HFFc6 (cell line): ENCODE measurements around the gene ZNF175. TPM values are rescaled to one million over a fixed set of nuclear protein-coding genes. Genes with fewer than 3 reads are reported as not detected.

Experiments
- DNase-seq: peaks from one replicate; pipeline ENCODE4 v3.0.0-alpha.2; 2018
- H3K27ac Mint-ChIP-seq: 2 replicates; pipeline ENCODE4 v1.8.0; 2020; ENCODE audit warnings: mild to moderate bottlenecking, mixed read lengths
- H3K27me3 Mint-ChIP-seq: 2 replicates; pipeline ENCODE4 v1.8.0; 2021; ENCODE audit warnings: mild to moderate bottlenecking, moderate library complexity, mixed read lengths; ENCODE audit not compliant: insufficient read depth
- H3K36me3 Mint-ChIP-seq: 2 replicates; pipeline ENCODE4 v1.8.0; 2021; ENCODE audit warnings: low read depth, mixed read lengths
- H3K4me1 Mint-ChIP-seq: 2 replicates; pipeline ENCODE4 v1.8.0; 2020; ENCODE audit warnings: low read depth, mixed read lengths
- H3K4me3 Mint-ChIP-seq: 2 replicates; pipeline ENCODE4 v1.8.0; 2020; ENCODE audit warnings: mild to moderate bottlenecking, moderate library complexity, mixed read lengths
- H3K9me3 Mint-ChIP-seq: 2 replicates; pipeline ENCODE4 v1.8.0; 2020; ENCODE audit warnings: mild to moderate bottlenecking, mixed read lengths
- CTCF ChIP-seq: fragments of 200-600 bp; sonication (generic); IDR thresholded peaks from 2 replicates; pipeline ENCODE4 v1.5.0; 2021; ENCODE audit warnings: antibody characterized with exemption, mild to moderate bottlenecking
- total RNA-seq, 6 experiments: library from RNA; stranded (reverse); fragmentation: NEBNext Ultra II Directional; extraction: Animal tissue kit (Norgen Biotek cat#: 25700); gene quantifications; 2 replicates in 1 of 6; 3 replicates in 5 of 6; pipeline ENCODE4 v1.2.3, GENCODE V29; 2021

The ZNF175 gene
- total RNA-seq, 6 experiments from 2014 or later, result 19.6 to 29.5 (median 21.6) TPM

- no peaks in the 10 kb centered on the region for H3K36me3 Mint-ChIP-seq
- H3K27ac Mint-ChIP-seq, result no peak overlapping the region
- H3K9me3 Mint-ChIP-seq, result no peaks in the 10 kb centered on the region
- TF ChIP-seq CTCF, result no peak
- no peak for DNase-seq
- peaks cover 8% of the 10 kb centered on the region for H3K27me3 Mint-ChIP-seq
- H3K4me3 Mint-ChIP-seq, result no peak overlapping the region
- H3K4me1 Mint-ChIP-seq, result peaks cover 28% of the 10 kb centered on the region
These were observed 6.3 kb upstream of the ZNF175 start for GRCh38 chr19:51564791-51565190.

- no peak for TF ChIP-seq CTCF
- H3K9me3 Mint-ChIP-seq, result no peaks in the 10 kb centered on the region
- H3K27ac Mint-ChIP-seq, result no peak overlapping the region
- H3K27me3 Mint-ChIP-seq, result peaks cover 8% of the 10 kb centered on the region
- H3K36me3 Mint-ChIP-seq, result no peaks in the 10 kb centered on the region
- no peak overlapping the region for H3K4me3 Mint-ChIP-seq
- DNase-seq, result no peak
- peaks cover 32% of the 10 kb centered on the region for H3K4me1 Mint-ChIP-seq
These were observed 5.5 kb upstream of the ZNF175 start for GRCh38 chr19:51565583-51565982.

GRCh38 chr19:51566489-51567100, 4.5 kb upstream of the ZNF175 start:
- H3K4me3 Mint-ChIP-seq, result 0 out of 2 replicates have a peak overlapping the region, but pooled peaks have one; percentile 0
- H3K9me3 Mint-ChIP-seq, result no peaks in the 10 kb centered on the region
- H3K36me3 Mint-ChIP-seq, result no peaks in the 10 kb centered on the region
- no peak for DNase-seq
- peaks cover 36% of the 10 kb centered on the region for H3K4me1 Mint-ChIP-seq
- H3K27me3 Mint-ChIP-seq, result peaks cover 10% of the 10 kb centered on the region
- TF ChIP-seq CTCF, result no peak
- H3K27ac Mint-ChIP-seq, result no peak overlapping the region

GRCh38 chr19:51567583-51567982, 3.5 kb upstream of the ZNF175 start:
- Mint-ChIP-seq H3K4me3 (no peak overlapping the region), H3K36me3 (peaks cover 5% of the 10 kb centered on the region; the same call in 1 of the 2 replicates), H3K27me3 (peaks cover 10% of the 10 kb centered on the region), H3K9me3 (no peaks in the 10 kb centered on the region), H3K27ac (no peak overlapping the region), H3K4me1 (peaks cover 46% of the 10 kb centered on the region)
- no peak for TF ChIP-seq CTCF
- no peak for DNase-seq

- peak; percentile 32 for DNase-seq
- peaks cover 54% of the 10 kb centered on the region for H3K4me1 Mint-ChIP-seq
- no peaks in the 10 kb centered on the region for H3K9me3 Mint-ChIP-seq
- H3K4me3 Mint-ChIP-seq, result no peak overlapping the region; the same call in 1 of the 2 replicates
- H3K27ac Mint-ChIP-seq, result no peak overlapping the region
- H3K36me3 Mint-ChIP-seq, result peaks cover 8% of the 10 kb centered on the region
- no peak for TF ChIP-seq CTCF
- H3K27me3 Mint-ChIP-seq, result peaks cover 10% of the 10 kb centered on the region
These were observed 2.6 kb upstream of the ZNF175 start for GRCh38 chr19:51568456-51568855.
